ENCODE data around the gene ENOX2.

DNA sequence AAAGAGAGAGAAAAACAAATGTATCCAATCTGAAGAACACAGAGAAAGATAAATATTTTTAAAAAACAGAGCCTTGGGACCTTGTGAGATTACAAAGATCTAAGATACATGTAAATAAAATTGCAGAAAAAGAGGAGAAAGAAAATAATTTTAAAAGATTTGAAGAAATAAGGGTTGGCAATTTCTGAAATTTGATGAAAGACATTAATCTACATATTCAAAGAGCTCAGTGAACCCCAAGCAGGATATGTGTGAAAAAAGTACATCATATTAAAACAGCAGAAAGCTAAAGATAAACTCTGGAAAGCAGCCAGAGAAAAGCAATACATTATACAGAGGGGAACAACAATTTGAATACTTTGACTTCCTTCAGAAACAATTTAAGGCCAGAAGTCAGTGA, 244.7 kb downstream of the ENOX2 start:
- TF ChIP-seq, protein P1, sequence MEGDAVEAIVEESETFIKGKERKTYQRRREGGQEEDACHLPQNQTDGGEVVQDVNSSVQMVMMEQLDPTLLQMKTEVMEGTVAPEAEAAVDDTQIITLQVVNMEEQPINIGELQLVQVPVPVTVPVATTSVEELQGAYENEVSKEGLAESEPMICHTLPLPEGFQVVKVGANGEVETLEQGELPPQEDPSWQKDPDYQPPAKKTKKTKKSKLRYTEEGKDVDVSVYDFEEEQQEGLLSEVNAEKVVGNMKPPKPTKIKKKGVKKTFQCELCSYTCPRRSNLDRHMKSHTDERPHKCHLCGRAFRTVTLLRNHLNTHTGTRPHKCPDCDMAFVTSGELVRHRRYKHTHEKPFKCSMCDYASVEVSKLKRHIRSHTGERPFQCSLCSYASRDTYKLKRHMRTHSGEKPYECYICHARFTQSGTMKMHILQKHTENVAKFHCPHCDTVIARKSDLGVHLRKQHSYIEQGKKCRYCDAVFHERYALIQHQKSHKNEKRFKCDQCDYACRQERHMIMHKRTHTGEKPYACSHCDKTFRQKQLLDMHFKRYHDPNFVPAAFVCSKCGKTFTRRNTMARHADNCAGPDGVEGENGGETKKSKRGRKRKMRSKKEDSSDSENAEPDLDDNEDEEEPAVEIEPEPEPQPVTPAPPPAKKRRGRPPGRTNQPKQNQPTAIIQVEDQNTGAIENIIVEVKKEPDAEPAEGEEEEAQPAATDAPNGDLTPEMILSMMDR (optimal IDR thresholded peaks at IDR 0.05 in 1 of 3, IDR thresholded peaks at IDR 0.05 in 1 of 3, conservative IDR thresholded peaks at IDR 0.05 in 1 of 3; ENCODE audit: extremely low read depth in 1 of 3, insufficient read depth in 2 of 3, low read length in 3 of 3): no peak
- no peak for TF ChIP-seq EZH2 (IDR thresholded peaks at IDR 0.05; ENCODE audit: low read length)
